ENCODE measurements around the gene C1orf159.

GRCh38 chr1:1035291-1035943, 80.5 kb downstream of the C1orf159 start:
- TF ChIP-seq CTCF (IDR thresholded peaks at IDR 0.05; ENCODE audit: borderline replicate concordance, extremely low read depth, low read length, poor library complexity, severe bottlenecking) (no peak), EZH2 (IDR thresholded peaks at IDR 0.05; ENCODE audit: borderline replicate concordance, low read depth, low read length, severe bottlenecking) (no peak)

Measured in DND-41 (cell line).